ENCODE results near the gene LRRN4. TPM values are rescaled to one million over a fixed set of nuclear protein-coding genes. Genes with fewer than 3 reads are reported as not detected.
"Not testable (repeated sequence)": the region's sequence is repeated elsewhere in the genome, so short reads cannot be mapped to it uniquely, and the experiment has no call there.

LRRN4 gene
- total RNA-seq, 2 donors from 2014 or later: not detected

DNA sequence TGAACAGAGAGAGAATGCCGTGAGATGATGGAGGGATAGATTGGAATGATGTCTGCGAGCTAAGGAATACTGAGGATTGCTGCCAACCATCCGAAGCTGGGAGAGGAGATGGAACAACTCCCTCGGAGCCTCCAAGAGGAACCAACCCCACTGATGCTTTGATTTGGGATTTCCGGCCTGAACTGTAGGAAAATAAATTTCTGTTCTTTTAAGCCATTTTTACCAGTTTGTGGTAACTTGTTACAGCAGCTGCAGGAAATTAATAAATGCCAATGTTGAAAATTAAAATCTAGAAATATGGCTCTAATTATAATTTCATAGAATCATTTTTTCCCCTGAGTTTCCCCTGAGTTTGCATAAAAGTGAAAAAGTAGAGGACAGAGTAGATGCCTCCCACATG, 14.1 kb downstream of the LRRN4 start:
- ATAC-seq (no peak), DNase-seq (no peak)
- intact Hi-C loops (cut with DNase I, micrococcal nuclease): no loop called here

DNA sequence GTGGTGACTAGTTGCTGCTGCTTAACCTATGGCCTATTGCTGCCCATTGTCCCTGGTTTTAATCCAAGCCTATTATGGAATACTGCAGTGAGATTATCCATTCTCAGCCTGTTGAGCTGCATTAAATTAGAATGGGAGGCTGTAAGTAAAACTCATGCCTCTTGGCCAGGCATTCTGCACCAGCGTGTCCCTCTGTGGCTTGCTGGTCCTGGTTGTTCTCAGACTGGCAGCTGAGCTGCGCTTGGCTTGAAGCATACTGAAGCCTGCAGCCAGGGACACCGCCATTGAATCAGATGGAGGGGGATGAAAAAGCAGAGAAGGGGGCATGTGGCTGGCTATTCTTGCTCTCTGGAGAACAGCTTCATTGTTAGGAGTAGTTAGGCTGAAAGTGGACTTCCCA, 15.6 kb downstream of the LRRN4 start:
- ATAC-seq: no peak
- intact Hi-C loops (cut with DNase I, micrococcal nuclease): no loop called here
- no peak for DNase-seq

DNA sequence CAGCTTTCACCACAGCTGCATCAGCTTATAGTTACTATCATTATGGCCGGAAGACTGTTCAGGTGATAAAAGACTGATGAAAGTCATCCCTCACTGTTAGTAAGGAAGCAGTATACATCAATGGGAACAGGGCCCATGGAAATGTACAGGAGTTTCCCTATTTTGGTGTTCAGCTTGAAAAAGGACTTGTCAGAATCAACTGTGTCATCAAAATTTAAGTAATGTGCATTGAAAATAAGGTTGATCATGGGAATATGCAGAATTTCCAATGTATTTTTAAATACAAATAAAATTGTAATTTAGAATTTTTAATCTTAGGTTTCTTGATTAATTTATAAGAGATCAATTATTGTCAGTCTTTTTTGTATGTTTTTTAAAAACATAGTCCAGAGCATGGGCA, 16.8 kb downstream of the LRRN4 start:
- DNase-seq: no peak
- intact Hi-C loops (cut with DNase I, micrococcal nuclease): no loop called here
- ATAC-seq: no peak

DNA sequence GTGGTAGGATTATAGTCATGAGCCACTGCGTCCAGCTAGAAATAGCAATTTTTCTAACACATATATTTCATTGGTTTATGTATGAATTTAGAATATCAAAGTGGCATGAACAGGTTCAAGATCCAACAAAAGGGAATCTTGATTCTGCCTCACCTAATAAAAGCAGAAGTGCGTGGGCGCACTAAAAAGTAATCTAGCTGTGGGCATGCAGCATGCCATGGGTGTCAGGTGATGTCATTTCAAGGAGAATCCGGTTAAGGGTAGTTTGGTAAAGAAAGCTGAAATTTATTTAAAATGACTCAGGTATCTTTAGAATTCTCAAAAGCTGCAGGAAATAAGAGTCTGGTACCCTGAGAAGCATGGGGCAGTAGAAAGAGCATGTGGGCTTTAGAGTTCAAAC, 17.6 kb downstream of the LRRN4 start:
- DNase-seq (no peak), ATAC-seq (no peak)
- intact Hi-C loops (cut with DNase I, micrococcal nuclease): no loop called here

DNA sequence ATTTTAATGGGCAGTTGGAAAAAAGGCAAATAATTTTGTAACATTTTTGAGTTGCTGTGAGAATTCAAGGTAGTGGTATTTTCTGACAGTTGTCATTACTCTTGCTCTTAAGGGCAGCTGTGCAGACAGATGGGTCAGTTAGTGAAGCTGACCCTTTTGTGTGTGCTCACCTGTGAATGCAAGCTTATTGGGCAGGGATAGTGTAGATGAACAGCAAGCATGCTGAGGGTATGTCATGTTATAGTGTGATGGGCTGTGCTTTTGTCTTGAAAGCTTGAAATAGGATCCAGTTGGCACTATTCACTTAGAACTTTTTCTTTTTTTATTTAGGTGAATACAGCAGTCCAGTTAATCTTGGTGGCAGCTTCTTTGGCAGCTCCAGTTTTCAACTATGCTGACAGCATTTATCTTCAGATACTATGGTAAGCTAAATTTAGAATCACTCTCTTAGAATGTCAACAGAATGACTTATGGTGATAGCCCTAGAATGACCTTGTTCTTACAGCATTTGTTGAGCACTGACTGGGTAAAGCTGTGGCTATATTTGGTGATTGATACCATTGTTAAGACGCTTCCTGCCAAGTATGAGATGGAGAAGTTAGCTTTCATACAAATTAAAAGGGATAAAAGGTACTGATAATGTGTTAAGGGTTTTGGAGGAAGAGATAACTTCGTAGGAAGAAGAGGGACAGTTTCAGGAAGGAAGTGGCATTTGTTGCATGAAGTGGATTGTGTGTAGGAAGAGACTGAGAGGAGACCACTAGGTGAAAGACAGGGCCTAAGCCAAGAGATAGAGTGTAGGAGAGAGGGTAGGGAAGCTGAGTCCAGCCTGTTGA, 19.5 kb downstream of the LRRN4 start:
- intact Hi-C loops (cut with DNase I, micrococcal nuclease): no loop called here
- no peak for ATAC-seq
- no peak for DNase-seq

DNA sequence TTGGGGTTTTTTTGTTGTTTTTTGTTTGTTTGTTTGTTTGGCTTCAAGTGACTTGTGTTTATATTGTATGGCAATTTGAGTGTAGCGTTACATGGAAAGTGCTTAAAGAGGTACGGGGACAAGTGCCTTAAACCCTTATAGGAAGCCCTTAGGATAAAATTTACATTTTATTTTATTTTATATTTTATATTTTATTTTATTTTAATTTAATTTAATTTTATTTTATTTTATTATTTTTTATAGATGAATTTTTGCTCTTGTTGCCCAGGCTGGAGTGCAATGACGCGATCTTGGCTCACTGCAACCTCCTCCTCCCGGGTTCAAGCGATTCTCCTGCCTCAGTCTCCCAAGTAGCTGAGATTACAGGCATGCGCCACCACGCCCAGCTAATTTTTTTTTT, 21.0 kb downstream of the LRRN4 start:
- intact Hi-C loops (cut with DNase I, micrococcal nuclease); ATAC-seq; DNase-seq: not testable (repeated sequence)

DNA sequence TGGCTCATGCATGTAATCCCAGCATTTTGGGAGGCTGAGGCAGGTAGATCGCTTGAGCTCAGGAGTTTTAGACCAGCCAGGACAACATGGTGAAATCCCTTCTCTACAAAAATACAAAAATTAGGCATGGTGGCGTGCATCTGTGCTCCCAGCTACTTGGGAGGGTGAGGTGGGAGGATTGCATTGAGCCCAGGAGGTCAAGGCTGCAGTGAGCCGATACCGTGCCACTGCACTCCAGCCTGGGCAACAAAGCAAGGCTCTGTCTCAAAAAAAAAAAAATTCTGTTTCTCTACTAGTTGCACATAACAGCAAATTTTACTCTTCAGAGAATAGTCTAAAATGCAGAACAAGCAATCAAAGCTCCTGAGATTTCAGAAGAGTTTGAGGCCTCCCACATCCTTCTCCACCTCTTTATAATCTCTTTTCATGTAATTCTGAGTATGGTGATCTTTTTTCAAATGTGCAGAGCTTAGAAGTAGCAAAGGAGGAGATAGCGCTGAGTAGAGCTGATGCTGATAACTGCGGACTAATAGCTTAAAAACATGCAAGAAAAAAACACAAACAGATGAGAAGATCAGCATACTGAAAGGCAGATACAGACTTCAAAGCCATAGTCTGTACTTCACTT, 23.3 kb downstream of the LRRN4 start:
- ATAC-seq: no peak
- intact Hi-C loops (cut with DNase I, micrococcal nuclease): no loop called here
- DNase-seq: no peak

DNA sequence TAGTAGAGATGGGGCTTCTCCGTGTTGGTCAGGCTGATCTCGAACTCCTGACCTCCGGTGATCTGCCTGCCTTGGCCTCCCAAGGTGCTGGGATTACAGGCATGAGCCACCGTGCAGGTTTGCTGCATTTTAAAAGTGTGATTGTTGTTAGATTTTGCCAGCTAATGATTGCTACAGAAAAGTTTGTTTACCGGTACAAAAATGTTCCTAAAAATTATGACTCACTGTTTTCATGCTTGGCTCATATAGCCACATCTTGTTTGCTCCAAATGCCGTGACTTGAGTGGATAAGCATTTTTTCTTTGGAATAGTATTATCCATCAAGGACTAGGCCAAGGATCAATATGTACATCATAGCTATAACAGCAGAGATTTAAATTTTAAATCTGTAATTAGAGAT, 24.3 kb downstream of the LRRN4 start:
- DNase-seq (no peak), ATAC-seq (no peak)
- intact Hi-C loops (cut with DNase I, micrococcal nuclease): no loop called here

DNA sequence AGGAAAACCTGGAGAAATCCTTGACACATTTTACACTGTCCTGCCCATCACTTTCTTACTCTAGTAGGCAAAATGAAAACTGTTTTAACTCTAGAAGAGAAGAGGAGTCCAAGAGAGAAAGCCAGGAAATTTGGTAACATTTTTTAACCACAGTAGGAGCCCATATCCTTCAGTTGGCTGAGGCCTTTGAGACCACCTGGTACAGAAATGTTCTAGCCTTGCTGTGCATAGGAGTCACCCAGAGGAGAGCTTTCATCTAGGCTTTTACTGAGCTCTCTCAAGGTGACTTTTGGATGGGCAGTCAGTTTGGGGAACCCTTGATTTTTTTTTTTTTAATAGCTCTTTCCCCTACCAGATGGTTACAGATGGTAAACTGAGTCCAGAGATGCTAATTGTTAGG, 25.0 kb downstream of the LRRN4 start:
- DNase-seq: no peak
- intact Hi-C loops (cut with DNase I, micrococcal nuclease): no loop called here
- no peak for ATAC-seq

DNA sequence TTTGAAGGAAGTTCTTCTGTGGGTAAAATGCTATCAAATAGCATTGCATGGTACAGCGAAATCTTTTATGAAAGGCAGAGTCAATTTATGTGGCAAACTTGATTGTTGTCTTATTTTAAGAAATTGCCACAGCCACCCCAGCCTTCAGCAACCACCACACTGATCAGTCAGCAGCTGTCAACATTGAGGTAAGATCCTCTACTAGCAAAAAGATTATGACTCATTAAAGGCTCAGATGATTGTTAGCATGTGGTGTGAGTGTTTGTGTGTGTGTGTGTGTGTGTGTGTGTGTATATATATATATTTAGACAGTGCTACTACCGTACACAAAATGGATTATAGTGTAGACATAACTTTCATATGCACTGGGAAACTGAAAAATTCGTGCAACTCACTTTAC, 27.8 kb downstream of the LRRN4 start:
- DNase-seq: no peak
- intact Hi-C loops (cut with DNase I, micrococcal nuclease): no loop called here
- ATAC-seq: no peak

DNA sequence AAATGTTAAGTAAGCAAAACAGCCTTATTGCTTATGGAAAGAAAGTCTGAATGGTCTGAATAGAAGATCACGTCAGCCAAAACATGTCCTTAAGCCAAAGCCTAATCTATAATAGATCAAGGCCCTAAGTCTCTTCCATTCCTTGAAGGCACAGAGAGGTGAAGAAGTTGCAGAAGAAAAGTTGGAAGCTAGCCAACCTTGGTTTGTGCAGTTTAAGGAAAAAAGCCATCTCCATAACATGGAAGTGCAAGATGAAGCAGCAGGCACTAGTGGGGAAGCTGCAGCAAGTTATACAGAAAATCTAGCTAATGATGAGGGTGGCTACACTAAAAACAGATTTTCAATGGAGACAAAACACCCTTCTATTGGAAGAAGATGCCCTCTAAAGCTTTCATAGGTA, 29.1 kb downstream of the LRRN4 start:
- intact Hi-C loops (cut with DNase I, micrococcal nuclease): no loop called here
- ATAC-seq (no peak), DNase-seq (no peak)

DNA sequence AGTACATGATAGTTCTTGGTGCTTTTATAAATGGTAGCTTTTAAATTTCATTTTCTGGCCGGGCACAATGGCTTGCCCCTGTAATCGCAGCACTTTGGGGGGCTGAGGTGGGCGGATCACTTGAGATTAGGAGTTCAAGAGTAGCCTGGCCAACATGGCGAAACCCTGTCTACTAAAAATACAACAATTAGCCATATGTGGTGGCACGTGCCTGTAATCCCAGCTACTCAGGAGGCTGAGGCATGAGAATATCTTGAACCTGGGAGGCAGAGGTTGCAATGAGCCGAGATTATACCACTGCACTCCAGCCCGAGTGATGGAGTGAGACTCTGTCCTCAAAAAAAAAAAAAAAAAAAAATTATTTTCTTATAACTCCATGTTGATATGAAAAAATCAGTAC, 36.0 kb downstream of the LRRN4 start:
- ATAC-seq (no peak), DNase-seq (no peak)
- intact Hi-C loops (cut with DNase I, micrococcal nuclease): no loop called here

DNA sequence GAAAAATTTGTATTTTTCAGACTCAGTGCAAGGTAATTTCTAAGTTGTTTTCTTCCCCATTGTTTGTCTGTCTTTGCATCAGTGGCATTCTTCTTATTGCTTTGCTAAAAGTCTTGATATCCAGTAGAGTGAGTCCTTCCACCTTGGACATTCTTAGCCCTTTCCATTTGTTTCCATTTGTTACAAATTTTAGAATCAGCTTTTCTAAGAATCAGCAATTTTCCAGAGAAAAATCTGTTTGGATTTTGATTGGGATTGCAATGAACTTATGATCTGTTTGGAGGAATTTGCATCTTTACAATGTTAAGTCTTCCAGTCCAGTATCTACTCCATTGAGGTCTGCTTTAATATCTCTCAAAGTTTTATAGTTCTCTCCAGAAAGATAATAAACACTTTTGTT, 36.4 kb downstream of the LRRN4 start:
- intact Hi-C loops (cut with DNase I, micrococcal nuclease): no loop called here
- ATAC-seq (no peak), DNase-seq (no peak)

DNA sequence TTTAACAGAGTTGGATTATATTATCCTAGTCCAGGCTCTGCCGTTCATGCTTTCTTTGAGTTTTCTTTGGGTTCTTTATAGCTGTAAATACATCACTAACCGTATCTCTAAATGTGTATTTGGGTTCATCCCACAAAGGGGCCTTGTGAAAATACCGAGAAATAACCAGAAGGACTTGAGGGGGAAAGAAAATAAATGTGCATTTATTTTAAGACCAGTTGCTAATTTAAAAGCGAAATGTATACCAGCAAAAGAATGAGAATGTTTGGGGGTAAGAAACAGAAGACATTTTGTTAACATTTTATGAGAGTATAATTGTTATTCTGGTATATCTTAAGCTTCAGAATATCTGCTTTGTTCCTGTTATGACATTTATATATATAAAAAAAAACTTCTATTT, 38.9 kb downstream of the LRRN4 start:
- intact Hi-C loops (cut with DNase I, micrococcal nuclease): no loop called here
- no peak for ATAC-seq

DNA sequence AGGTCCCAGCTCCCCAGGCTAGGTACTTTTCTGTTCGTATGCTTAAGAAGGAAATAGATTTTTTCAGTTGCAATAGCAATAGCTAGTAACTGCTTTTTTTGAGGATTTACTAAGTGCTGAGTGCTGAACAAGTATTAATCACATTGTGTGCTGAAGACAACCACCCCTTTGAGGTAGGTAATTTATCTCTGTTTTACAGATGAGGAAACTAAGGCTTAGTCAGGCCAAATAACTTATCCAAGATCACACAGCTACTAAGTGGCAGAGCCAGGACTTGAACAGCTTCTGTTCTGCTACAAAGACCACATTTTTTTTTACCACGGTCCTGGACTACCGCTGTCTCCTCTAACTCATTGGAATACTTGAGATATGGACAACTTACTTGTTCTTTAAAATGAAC, 39.8 kb downstream of the LRRN4 start:
- ATAC-seq (no peak), DNase-seq (no peak)
- intact Hi-C loops (cut with DNase I, micrococcal nuclease): no loop called here

More for the DNA sequence above, 38.9 kb downstream of the LRRN4 start:
- DNase-seq: no peak

DNA sequence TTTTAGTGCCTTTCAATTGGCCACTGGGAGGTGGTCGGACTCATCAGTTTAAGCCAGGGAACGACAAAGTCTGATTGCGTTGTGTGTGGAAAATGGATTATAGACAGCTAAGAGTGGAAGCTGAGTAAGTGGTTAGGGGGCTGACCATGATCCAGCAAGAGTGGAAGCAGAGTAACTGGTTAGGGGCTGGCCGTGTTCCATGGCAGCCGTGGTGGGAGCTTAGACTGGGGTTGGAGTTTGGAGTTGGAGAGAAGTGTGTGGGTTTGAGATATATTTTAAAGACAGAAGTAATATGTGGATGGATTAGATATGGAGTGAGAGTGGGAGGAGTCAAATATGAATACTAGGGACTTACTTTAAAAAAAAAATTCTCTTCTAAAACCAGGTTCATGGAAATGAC, 41.7 kb downstream of the LRRN4 start:
- intact Hi-C loops (cut with DNase I, micrococcal nuclease): no loop called here
- DNase-seq: no peak
- ATAC-seq: no peak

DNA sequence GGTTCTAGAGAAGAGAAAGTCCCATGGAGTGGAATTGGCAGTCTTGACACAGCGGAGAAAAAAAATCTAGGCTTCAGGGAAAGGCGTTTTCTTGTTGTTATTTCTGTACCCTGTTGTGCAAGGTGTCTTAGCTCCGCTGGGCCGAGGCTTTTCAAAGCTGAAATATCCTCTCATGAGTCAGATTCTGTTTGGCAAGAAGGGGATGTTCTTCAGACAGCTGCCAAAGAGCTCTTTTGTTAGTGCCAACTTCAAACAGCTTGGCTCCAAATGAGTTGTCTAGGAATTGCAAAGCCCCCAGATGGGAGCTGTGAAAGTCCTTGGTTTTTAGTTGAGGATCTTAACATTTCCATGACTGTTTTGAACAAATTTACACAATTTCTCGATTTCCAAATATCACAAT, 45.6 kb downstream of the LRRN4 start:
- peak in 1 of 2 donors; percentile 38 for DNase-seq
- ATAC-seq: no peak
- intact Hi-C loops (cut with DNase I, micrococcal nuclease): no loop called here

DNA sequence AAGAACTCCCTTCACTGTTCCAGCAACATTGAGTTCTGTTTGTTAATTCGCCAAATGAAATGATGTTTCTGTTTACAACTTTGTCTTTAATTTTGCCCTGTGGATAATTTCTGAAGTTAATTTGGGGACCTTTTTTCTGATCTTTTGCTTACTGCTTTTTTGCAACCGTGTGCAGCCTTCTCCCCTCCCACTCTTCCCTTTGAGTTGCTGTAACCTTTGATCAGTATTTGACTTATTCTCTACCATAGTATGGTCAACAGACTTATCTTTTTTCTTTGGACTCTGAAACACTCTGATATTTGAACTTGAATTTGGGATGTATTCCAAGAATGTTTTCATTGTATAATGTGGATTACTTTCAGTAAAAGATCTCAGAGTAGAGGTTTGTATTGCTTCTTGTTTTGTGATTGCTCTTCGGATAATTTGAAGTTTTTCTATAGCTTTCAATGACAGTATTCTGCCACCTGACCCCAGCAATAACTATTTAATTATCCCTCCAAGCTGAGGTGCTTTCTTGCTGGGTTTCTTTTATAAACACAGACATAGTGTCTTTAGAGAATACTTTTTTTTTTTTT, 46.2 kb downstream of the LRRN4 start:
- peak; percentile 57 for ATAC-seq
- no peak for DNase-seq
- intact Hi-C loops (cut with DNase I, micrococcal nuclease): no loop called here

DNA sequence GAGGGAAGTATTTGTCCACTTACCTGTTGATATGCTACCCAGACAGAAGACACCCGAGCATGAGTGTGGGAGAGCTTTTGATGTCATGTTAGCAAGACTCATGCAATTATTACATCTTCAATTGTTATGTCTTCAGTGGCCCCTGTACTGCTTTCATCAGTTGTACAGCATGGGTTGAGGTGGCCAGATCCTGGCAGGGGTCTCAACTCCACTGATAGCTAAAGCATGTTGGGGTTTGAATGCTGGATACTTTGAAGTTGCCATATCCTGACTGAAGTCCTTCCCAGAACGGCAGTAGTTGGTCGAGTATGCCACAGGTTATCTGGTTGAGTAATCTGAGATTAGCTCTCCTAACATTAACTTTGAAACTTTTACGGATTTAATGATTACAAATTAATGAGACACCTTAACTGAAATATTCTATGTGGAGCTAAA, 46.7 kb downstream of the LRRN4 start:
- no peak for ATAC-seq
- no peak for DNase-seq
- intact Hi-C loops (cut with DNase I, micrococcal nuclease): no loop called here

DNA sequence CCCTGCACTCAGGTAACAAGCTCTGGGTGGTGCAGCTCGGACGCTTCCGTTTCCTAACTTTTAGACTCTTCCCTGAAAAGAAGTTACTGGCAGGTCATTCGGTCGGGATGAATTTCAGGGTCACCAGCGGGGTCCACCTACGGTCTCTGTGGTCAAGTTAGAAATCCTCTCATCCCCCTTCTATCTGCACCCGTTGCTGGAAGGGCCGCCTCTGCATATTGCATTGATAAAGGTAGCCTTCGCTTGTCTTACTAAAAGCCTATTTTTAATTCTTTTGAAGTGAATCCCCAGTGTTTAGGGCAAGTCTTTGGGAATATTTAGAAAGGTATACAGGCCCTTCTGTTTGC, 47.3 kb downstream of the LRRN4 start:
- ATAC-seq (no peak), DNase-seq (no peak)
- intact Hi-C loops (cut with DNase I, micrococcal nuclease): no loop called here

DNA sequence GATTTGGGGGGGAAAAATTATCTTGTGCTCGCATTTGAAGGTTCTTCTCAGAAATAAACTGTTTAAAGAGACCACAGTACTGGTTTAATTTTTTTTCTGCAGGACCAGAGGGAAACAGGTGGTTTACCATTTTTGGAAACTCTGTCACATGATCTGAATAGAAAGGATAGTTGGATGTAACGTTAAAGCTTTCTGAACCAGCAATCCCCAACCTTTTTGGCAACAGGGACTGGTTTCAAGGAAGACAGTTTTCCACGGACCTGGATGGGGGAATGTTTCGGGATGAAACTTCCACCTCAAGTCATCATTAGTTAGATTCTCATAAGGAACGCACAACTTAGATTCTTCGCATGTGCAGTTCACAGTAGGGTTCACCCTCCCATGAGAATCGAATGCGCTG, 53.0 kb downstream of the LRRN4 start:
- no peak for DNase-seq
- ATAC-seq: no peak

More for the DNA sequence above, 53.0 kb downstream of the LRRN4 start:
- intact Hi-C loops (cut with DNase I, micrococcal nuclease): no loop called here
